A673 (cell line): ENCODE measurements around the gene CDKN2D.

Source experiments
- EZH2 ChIP-seq: fragments of 200-600 bp; sonication (generic); IDR thresholded peaks from 2 replicates; pipeline ENCODE4 v1.6.1; 2017; ENCODE audit warnings: borderline replicate concordance, low read depth, mild to moderate bottlenecking, mixed read lengths, antibody characterized with exemption, low read length; ENCODE audit not compliant: poor library complexity, severe bottlenecking
- TF ChIP-seq, protein P1 (sequence below): fragments of 300-800, 200-600 bp; sonication (generic); conservative IDR thresholded peaks from 2 replicates; pipeline ENCODE4 v1.5.1; 2017; ENCODE audit warnings: low read depth, mild to moderate bottlenecking, antibody characterized with exemption, low read length, moderate library complexity, mixed read lengths

DNA sequence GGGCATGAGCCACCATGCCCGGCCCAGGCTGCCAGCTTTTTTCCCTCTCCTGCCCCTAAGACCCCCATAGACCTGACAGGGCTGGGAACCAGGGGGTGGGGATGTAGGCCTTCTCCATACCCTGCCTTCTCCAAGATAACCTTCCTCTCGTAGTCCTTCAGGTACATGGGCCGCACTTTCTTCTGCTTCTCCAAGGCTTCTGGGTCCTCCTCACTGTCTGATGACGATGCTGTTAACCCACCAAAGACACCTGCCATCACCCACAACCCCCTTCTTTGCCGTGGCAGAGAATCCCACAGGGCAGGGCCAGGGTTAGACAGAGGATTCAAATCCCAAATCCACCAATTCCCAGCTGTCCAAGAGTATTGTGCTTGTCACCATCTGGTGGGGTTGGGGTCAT, 6.2 kb downstream of the CDKN2D start:
- TF ChIP-seq, protein P1, sequence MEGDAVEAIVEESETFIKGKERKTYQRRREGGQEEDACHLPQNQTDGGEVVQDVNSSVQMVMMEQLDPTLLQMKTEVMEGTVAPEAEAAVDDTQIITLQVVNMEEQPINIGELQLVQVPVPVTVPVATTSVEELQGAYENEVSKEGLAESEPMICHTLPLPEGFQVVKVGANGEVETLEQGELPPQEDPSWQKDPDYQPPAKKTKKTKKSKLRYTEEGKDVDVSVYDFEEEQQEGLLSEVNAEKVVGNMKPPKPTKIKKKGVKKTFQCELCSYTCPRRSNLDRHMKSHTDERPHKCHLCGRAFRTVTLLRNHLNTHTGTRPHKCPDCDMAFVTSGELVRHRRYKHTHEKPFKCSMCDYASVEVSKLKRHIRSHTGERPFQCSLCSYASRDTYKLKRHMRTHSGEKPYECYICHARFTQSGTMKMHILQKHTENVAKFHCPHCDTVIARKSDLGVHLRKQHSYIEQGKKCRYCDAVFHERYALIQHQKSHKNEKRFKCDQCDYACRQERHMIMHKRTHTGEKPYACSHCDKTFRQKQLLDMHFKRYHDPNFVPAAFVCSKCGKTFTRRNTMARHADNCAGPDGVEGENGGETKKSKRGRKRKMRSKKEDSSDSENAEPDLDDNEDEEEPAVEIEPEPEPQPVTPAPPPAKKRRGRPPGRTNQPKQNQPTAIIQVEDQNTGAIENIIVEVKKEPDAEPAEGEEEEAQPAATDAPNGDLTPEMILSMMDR: no peak
- no peak for TF ChIP-seq EZH2
